Measurements from ENCODE around the gene ESYT1.
A peak's percentile ranks its signal among the peaks of the same experiment; 100 is the strongest.

The ESYT1 gene

DNA sequence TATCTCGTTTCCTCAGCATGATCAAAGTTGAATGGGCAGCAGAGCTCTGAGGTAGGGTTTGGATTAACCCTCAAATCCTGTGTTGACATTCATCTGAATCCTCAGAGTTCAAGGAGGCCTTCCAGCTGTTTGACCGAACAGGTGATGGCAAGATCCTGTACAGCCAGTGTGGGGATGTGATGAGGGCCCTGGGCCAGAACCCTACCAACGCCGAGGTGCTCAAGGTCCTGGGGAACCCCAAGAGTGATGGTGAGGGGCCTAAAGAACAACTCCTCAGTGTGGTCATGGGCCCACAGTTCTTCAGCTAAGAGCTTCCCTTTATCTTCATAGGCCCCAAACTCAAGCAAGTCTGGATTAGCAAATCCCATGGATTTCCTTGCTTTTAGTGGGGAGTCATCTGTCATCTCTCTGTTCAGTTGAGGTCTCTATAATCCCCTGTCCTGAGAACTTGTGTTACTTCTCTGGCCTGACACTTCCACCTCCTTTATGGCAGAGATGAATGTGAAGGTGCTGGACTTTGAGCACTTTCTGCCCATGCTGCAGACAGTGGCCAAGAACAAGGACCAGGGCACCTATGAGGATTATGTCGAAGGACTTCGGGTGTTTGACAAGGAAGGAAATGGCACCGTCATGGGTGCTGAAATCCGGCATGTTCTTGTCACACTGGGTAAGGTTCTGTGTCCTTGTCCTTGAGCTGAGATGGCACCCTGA is 31.6 kb downstream of the ESYT1 start:
- peak overlapping the region; percentile 80 for H3K4me3 ChIP-seq (ENCODE audit: low read depth, low read length)
- DNase-seq (ENCODE audit: low read depth): no peak
- TF ChIP-seq, protein P1, sequence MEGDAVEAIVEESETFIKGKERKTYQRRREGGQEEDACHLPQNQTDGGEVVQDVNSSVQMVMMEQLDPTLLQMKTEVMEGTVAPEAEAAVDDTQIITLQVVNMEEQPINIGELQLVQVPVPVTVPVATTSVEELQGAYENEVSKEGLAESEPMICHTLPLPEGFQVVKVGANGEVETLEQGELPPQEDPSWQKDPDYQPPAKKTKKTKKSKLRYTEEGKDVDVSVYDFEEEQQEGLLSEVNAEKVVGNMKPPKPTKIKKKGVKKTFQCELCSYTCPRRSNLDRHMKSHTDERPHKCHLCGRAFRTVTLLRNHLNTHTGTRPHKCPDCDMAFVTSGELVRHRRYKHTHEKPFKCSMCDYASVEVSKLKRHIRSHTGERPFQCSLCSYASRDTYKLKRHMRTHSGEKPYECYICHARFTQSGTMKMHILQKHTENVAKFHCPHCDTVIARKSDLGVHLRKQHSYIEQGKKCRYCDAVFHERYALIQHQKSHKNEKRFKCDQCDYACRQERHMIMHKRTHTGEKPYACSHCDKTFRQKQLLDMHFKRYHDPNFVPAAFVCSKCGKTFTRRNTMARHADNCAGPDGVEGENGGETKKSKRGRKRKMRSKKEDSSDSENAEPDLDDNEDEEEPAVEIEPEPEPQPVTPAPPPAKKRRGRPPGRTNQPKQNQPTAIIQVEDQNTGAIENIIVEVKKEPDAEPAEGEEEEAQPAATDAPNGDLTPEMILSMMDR (IDR thresholded peaks at IDR 0.05; ENCODE audit: insufficient read depth, low read depth, low read length, missing control alignments): no peak

DNA sequence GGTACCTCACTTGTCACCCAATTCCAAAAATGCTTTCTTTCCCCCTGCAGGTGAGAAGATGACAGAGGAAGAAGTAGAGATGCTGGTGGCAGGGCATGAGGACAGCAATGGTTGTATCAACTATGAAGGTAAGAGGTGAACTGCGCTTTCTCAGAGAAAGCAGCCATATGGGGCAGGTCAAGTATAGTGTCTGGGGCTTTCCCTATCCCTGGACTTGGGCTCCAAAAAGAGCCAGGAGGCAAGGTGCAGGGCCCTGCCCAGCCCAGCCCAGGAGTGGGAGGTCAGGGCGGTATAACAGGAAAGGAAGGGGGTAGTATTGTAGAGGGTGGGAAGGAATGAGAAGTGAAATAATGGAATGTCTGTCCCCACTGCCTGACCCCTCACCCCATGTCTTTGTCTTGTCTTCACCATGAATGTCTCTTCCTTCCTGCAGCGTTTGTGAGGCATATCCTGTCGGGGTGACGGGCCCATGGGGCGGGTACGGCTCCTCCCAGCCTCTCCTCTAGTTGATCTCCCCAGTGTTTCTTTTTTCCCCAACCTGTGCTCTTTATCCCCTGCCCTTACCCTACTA is 32.2 kb downstream of the ESYT1 start:
- TF ChIP-seq, protein P1 (IDR thresholded peaks at IDR 0.05; ENCODE audit: insufficient read depth, low read depth, low read length, missing control alignments): no peak
- peak; percentile 61 for DNase-seq (ENCODE audit: low read depth)
- peak overlapping the region; percentile 80 for H3K4me3 ChIP-seq (ENCODE audit: low read depth, low read length)

DNA sequence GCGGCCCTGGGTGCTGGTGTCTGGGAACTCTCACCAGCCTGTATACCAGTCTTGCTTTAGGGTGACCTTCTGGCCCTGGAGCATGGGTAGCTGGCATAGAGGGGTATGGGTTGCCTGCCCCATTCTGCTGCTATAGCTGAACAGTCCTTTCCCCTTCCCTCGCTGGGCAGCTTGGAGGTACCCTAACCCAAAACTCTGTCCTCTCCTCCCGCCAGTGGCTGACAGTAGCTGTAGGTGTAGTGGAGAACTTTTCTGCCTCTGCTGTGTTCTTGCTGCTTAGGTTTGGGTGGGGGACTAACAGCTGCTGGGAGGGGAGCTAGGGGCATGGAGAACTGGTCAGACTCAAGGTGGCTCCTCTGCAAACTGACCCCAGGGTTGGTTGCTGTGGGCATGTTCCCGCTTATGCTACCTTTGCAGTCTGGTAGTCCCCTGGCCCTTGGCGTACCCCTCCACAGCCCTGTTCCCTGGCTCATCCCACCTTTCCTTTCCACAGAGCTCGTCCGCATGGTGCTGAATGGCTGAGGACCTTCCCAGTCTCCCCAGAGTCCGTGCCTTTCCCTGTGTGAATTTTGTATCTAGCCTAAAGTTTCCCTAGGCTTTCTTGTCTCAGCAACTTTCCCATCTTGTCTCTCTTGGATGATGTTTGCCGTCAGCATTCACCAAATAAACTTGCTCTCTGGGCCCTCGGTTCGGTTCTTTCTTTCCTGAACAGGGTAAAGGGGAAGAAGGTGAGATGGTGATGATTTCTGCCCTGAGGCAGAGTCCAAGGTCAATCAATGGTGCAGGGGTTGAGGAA is 33.0 kb downstream of the ESYT1 start:
- TF ChIP-seq, protein P1 (IDR thresholded peaks at IDR 0.05; ENCODE audit: insufficient read depth, low read depth, low read length, missing control alignments): no peak
- H3K4me3 ChIP-seq (ENCODE audit: low read depth, low read length): peak overlapping the region; percentile 80
- DNase-seq (ENCODE audit: low read depth): no peak

DNA sequence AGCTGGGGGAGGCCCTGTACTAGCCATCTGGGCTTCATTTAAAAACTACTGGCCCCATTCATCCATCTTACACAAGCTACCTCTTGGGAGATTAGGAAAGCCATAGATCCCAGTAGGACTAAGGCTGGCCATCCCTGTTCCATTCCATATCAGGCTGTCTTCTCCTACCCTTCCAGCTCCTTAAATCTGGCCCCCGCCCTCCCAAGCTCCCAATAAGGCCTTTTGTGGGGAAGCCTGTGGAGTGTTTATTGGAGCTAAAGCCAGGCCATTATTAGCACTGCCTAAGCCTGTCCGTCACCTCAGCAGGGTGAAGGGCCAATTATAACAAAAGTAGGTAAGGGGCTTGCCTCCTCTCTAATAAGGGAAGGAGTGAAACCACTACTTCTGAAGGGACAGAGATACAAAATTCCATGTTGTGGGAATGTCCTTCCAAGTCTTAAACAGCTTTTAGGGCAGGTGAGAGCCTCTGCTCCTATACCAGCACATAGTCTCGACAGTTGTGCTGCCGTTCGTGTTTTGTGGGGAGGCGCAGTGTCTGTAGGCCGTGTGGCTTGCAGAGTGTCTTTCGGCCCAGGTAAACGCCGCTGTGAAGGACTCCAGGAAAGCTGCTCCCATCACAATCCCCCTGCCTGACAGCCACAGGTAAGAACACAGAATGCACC is 33.8 kb downstream of the ESYT1 start:
- H3K4me3 ChIP-seq (ENCODE audit: low read depth, low read length): no peak overlapping the region
- DNase-seq (ENCODE audit: low read depth): no peak
- TF ChIP-seq, protein P1 (IDR thresholded peaks at IDR 0.05; ENCODE audit: insufficient read depth, low read depth, low read length, missing control alignments): no peak

DNA sequence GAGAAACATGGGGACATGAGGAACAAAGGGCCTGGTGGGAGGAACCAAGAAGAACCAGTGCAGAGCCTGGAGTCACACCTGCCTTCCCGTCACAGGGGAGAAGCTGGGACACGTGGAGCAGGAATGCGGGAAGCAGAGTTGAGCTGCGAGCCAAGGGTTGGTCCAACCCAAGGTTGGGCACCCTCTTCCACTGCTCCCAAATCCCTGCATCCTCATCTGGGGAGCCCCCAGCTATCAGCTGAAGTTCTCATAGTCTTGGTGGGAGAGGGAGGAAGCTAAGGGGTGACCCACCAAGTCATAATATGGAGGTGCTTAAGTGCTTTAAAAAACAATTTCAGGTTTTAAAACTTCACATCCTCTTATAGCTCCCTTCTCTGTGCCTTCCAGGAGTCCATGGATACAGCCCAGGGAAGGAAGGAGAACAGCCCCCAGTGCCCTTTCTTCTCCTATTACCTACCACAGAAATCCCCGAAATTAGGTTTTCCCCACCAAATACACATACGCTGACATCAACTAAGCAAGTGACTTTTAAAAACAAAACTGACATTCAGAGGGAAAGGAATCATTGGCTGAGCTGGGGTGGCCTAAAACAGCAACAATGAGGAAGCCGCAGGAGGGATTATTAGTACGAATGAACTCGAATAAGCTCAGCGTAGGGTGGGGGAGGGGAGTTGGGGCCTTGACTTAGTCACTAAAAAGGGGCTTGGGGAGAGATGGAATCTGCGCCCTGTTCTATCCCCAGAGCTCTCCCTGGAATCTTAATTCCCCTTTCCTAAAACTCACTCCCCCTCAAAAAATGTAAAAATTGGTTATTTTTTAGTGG is 34.6 kb downstream of the ESYT1 start:
- TF ChIP-seq, protein P1 (IDR thresholded peaks at IDR 0.05; ENCODE audit: insufficient read depth, low read depth, low read length, missing control alignments): no peak
- H3K4me3 ChIP-seq (ENCODE audit: low read depth, low read length): no peak overlapping the region
- DNase-seq (ENCODE audit: low read depth): no peak
